ENCODE data around the gene HBD.

Gene HBD

GRCh38 chr11:5228124-5228523 lies 6.2 kb downstream of the HBD start:
- no peak overlapping the region for H3K4me2 ChIP-seq

DNA sequence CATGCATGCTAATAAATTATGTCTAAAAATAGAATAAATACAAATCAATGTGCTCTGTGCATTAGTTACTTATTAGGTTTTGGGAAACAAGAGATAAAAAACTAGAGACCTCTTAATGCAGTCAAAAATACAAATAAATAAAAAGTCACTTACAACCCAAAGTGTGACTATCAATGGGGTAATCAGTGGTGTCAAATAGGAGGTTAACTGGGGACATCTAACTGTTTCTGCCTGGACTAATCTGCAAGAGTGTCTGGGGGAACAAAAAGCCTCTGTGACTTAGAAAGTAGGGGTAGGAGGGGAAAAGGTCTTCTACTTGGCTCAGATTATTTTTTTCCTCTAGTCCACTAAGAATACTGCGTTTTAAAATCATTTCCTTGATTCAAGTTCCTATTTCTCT lies 6.6 kb downstream of the HBD start:
- H3K27ac ChIP-seq = no peak overlapping the region
- H3K27me3 ChIP-seq (ENCODE audit: insufficient read depth, low read depth) = no peaks in the 10 kb centered on the region
- H4K20me1 ChIP-seq (ENCODE audit: insufficient read depth) = no peaks in the 10 kb centered on the region
- no peak overlapping the region for H3K9ac ChIP-seq
- TF ChIP-seq, protein P1, sequence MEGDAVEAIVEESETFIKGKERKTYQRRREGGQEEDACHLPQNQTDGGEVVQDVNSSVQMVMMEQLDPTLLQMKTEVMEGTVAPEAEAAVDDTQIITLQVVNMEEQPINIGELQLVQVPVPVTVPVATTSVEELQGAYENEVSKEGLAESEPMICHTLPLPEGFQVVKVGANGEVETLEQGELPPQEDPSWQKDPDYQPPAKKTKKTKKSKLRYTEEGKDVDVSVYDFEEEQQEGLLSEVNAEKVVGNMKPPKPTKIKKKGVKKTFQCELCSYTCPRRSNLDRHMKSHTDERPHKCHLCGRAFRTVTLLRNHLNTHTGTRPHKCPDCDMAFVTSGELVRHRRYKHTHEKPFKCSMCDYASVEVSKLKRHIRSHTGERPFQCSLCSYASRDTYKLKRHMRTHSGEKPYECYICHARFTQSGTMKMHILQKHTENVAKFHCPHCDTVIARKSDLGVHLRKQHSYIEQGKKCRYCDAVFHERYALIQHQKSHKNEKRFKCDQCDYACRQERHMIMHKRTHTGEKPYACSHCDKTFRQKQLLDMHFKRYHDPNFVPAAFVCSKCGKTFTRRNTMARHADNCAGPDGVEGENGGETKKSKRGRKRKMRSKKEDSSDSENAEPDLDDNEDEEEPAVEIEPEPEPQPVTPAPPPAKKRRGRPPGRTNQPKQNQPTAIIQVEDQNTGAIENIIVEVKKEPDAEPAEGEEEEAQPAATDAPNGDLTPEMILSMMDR (conservative IDR thresholded peaks at IDR 0.05; ENCODE audit: low read depth, low read length) = no peak
- H3K4me1 ChIP-seq (ENCODE audit: low read depth, poor library complexity, severe bottlenecking) = peaks cover 52% of the 10 kb centered on the region
- no peaks in the 10 kb centered on the region for H3K36me3 ChIP-seq (ENCODE audit: insufficient read depth)
- H2AFZ ChIP-seq (ENCODE audit: low read depth) = no peak overlapping the region
- no peaks in the 10 kb centered on the region for H3K79me2 ChIP-seq (ENCODE audit: insufficient read depth, low read depth)
- no peak overlapping the region for H3K4me2 ChIP-seq
- no peak overlapping the region for H3K4me3 ChIP-seq (IDR thresholded peaks at IDR 0.05; ENCODE audit: insufficient read depth, low read depth, low read length)

More at GRCh38 chr11:5228124-5228523, 6.2 kb downstream of the HBD start:
- H3K9ac ChIP-seq = no peak overlapping the region
- TF ChIP-seq, protein P1 (conservative IDR thresholded peaks at IDR 0.05; ENCODE audit: low read depth, low read length) = no peak
- no peaks in the 10 kb centered on the region for H3K79me2 ChIP-seq (ENCODE audit: insufficient read depth, low read depth)
- peaks cover 57% of the 10 kb centered on the region for H3K4me1 ChIP-seq (ENCODE audit: low read depth, poor library complexity, severe bottlenecking)
- H3K27me3 ChIP-seq (ENCODE audit: insufficient read depth, low read depth) = no peaks in the 10 kb centered on the region
- H3K27ac ChIP-seq = no peak overlapping the region
- no peak overlapping the region for H2AFZ ChIP-seq (ENCODE audit: low read depth)
- no peak overlapping the region for H3K4me3 ChIP-seq (IDR thresholded peaks at IDR 0.05; ENCODE audit: insufficient read depth, low read depth, low read length)
- H3K36me3 ChIP-seq (ENCODE audit: insufficient read depth) = no peaks in the 10 kb centered on the region
- no peaks in the 10 kb centered on the region for H4K20me1 ChIP-seq (ENCODE audit: insufficient read depth)

DNA sequence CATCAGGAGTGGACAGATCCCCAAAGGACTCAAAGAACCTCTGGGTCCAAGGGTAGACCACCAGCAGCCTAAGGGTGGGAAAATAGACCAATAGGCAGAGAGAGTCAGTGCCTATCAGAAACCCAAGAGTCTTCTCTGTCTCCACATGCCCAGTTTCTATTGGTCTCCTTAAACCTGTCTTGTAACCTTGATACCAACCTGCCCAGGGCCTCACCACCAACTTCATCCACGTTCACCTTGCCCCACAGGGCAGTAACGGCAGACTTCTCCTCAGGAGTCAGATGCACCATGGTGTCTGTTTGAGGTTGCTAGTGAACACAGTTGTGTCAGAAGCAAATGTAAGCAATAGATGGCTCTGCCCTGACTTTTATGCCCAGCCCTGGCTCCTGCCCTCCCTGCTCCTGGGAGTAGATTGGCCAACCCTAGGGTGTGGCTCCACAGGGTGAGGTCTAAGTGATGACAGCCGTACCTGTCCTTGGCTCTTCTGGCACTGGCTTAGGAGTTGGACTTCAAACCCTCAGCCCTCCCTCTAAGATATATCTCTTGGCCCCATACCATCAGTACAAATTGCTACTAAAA lies 7.5 kb downstream of the HBD start, which contains the start of gene HBB:
TSS of gene HBB (minus strand) at position 340 of the 579 bp plus-strand sequence. CDS start at position 290, 50 bp downstream.
- no peak within 1 kb of the TSS for H3K4me2 ChIP-seq
- TF ChIP-seq, protein P1 (conservative IDR thresholded peaks at IDR 0.05; ENCODE audit: low read depth, low read length) = no peak
- H4K20me1 ChIP-seq (ENCODE audit: insufficient read depth) = no peaks in the 10 kb centered on the region
- no peak within 1 kb of the TSS for H2AFZ ChIP-seq (ENCODE audit: low read depth)
- H3K27ac ChIP-seq = no peak within 1 kb of the TSS
- no peak within 1 kb of the TSS for H3K9ac ChIP-seq
- H3K27me3 ChIP-seq (ENCODE audit: insufficient read depth, low read depth) = no peaks in the 10 kb centered on the region
- H3K79me2 ChIP-seq (ENCODE audit: insufficient read depth, low read depth) = no peaks in the 10 kb centered on the region
- peaks cover 44% of the 10 kb centered on the region for H3K4me1 ChIP-seq (ENCODE audit: low read depth, poor library complexity, severe bottlenecking)
- no peaks in the 10 kb centered on the region for H3K36me3 ChIP-seq (ENCODE audit: insufficient read depth)
- no peak within 1 kb of the TSS for H3K4me3 ChIP-seq (IDR thresholded peaks at IDR 0.05; ENCODE audit: insufficient read depth, low read depth, low read length)

DNA sequence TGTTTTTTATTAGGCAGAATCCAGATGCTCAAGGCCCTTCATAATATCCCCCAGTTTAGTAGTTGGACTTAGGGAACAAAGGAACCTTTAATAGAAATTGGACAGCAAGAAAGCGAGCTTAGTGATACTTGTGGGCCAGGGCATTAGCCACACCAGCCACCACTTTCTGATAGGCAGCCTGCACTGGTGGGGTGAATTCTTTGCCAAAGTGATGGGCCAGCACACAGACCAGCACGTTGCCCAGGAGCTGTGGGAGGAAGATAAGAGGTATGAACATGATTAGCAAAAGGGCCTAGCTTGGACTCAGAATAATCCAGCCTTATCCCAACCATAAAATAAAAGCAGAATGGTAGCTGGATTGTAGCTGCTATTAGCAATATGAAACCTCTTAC lies 8.8 kb downstream of the HBD start:
- Histone ChIP-seq H2AFZ (ENCODE audit: low read depth) (no peak overlapping the region), H3K4me2 (no peak overlapping the region), H3K9ac (no peak overlapping the region), H3K27me3 (ENCODE audit: insufficient read depth, low read depth) (no peaks in the 10 kb centered on the region), H3K4me1 (ENCODE audit: low read depth, poor library complexity, severe bottlenecking) (peaks cover 30% of the 10 kb centered on the region), H3K79me2 (ENCODE audit: insufficient read depth, low read depth) (no peaks in the 10 kb centered on the region), H3K36me3 (ENCODE audit: insufficient read depth) (no peaks in the 10 kb centered on the region), H3K27ac (no peak overlapping the region), H3K4me3 (IDR thresholded peaks at IDR 0.05; ENCODE audit: insufficient read depth, low read depth, low read length) (no peak overlapping the region), H4K20me1 (ENCODE audit: insufficient read depth) (no peaks in the 10 kb centered on the region)
- TF ChIP-seq, protein P1 (conservative IDR thresholded peaks at IDR 0.05; ENCODE audit: low read depth, low read length) = no peak

All from KMS-11 (cell line).